Activated gamma-delta T cell (primary cell): ENCODE results near the gene P2RY2.

Source experiments
- DNase-seq: peaks from one replicate; lab custom pipeline; 2025; lab: John Stamatoyannopoulos, UW

The P2RY2 gene

GRCh38 chr11:73205661-73206343 is 12.3 kb upstream of the P2RY2 start:
- no peak for DNase-seq

GRCh38 chr11:73206801-73207200 is 11.3 kb upstream of the P2RY2 start:
- no peak for DNase-seq

DNA sequence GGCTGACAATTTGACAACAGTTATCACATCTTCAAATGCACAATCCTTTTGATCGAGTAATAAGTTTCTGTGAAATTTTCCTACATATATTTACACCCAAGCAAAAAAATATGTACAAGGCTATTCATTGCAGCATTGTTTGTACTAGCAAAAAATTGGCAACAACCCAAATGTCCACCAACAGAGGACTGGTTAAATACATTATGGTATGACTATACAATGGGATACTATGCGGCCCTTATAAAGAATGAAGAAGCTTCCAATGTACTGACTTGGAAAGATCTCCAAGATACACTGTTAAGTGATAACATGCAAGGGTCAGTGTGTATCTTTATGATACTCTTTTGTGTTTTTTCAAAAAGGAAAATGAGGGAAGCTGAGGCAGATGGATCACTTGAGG is 8.2 kb upstream of the P2RY2 start:
- no peak for DNase-seq

DNA sequence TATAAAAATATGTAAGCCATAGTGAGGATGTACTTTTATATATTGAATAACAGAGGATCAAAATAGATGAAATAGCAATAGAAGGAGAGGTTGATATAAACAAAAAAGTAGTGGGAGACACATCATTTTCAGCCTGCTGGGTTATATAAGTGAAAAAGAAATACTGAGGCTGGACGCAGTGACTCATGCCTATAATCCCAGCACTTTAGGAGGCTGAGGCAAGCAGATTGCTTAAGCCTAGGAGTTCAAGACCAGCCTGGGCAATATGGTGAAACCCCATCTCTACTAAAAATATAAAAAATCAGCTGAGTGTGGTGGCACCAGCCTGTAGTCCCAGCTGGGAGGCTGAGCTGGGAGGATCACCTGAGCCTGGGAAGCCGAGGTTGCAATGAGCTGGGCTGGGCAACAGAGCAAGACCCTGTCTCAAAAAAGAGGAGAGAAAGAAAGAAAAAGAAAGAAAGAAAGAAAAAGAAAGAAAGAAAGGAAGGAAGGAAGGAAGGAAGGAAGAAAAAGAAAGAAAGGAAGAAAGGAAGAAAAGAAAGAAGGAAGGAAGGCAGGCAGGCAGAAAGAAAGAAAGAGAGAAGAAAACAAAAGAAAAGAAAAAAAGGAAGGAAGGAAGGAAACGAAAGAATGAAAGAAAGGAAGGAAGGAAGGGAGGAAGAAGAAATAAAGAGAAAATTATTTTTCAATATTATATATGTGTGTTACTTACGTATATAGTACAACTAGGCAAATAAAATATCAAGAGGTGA is 7.0 kb upstream of the P2RY2 start:
- DNase-seq, result no peak

GRCh38 chr11:73213196-73214143 is 4.6 kb upstream of the P2RY2 start:
- DNase-seq, result no peak

DNA sequence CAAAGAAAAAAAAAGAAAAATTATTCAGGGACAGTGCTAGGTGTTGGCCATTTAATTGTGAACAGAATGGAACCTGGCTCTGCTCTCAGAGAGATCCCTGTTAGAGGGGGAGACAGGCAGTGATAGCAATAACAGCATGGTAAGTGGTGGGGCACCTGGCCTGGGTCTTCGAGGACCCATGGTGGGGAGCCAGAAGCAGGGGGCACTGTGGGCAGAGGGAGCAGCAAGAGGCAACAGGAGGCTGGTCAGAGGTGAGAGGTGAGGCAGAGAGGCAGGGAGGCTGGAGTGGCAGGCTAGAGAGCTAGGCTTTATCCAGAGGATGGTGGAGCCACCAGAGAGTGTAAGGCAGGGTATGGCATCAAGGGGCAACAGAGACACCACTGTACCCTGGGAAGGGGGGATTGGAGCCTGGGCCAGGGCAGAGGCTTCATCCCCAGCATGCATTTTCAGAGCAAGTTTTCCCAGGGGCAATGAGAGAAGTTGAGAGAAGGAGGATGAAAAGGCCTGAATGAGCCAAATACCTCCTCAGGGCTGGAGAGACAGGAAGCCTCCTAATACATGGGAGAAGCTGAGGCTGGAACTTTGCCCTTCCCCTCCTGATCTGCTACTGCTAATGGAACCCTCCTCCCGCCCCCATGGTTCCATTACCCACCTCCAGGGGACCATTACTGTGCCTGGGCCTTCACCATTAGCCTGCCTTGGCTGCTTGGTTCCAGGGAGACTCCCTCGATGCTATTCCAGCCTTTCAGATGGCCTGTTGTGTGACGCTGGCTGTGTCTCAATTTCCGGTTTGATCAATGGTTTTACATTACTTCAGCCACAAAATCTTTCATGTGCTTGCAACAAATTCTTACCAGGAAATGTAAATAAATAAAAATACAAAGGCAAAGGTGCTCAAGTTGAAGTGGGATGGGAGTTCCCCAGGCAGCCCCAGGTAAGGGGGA is 2.6 kb upstream of the P2RY2 start:
- no peak for DNase-seq

DNA sequence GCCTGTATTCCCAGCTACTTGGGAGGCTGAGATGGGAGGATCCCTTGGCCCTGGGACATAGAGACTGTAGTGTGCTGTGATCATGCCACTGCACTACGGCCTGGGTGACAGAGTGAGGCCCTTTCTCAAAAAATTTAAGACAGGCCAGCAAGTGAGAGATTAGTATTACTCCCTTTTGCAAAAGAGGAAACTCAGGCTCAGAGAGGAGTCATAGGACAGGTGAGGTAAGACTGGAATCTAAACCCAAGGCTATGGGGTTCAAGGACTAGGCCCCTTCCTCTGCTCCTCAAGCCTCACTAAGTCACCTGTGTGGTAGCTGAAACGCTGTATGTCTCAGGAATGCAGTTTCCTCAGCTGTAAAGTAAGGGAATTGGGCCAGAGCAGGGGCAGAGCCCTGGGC is 1.6 kb upstream of the P2RY2 start:
- no peak for DNase-seq

GRCh38 chr11:73217131-73217809 is 811 bp upstream of the P2RY2 start:
- DNase-seq, result no peak

DNA sequence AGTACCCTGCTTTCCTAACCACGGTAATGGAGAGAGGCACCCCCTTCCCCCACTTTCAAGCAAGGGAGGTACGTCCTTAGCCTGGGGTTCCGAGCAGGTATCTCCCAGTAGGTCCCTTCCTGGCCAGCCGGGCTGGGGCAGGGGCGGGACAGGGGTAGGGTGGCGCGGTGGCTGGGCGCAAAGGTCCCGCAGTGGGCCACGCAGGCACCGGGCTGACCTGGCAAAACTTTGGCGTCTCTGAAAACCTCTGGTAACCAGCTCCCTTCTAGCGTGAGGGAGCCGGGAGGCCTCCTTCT is 323 bp upstream of the P2RY2 start:
- DNase-seq, result no peak

DNA sequence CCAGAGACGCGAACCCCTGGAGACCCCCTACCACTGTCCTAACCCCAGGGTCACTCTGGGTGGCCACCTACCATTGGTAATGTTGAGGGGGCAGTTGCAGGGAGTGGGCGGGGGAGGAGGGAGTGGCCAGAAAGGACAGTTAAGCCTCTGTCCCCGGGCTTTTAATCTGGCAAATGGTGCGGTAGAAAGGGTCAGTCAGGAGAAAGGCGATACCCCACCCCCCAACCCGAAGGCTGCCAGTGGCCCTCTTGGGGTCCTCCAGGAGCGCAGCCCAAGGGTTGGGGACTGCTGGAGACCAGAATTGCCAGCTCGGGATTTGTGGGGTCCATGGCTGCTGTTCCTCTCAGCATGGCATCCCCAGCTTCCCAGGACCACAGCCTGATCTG is 742 bp downstream of the P2RY2 start:
- DNase-seq, result no peak

DNA sequence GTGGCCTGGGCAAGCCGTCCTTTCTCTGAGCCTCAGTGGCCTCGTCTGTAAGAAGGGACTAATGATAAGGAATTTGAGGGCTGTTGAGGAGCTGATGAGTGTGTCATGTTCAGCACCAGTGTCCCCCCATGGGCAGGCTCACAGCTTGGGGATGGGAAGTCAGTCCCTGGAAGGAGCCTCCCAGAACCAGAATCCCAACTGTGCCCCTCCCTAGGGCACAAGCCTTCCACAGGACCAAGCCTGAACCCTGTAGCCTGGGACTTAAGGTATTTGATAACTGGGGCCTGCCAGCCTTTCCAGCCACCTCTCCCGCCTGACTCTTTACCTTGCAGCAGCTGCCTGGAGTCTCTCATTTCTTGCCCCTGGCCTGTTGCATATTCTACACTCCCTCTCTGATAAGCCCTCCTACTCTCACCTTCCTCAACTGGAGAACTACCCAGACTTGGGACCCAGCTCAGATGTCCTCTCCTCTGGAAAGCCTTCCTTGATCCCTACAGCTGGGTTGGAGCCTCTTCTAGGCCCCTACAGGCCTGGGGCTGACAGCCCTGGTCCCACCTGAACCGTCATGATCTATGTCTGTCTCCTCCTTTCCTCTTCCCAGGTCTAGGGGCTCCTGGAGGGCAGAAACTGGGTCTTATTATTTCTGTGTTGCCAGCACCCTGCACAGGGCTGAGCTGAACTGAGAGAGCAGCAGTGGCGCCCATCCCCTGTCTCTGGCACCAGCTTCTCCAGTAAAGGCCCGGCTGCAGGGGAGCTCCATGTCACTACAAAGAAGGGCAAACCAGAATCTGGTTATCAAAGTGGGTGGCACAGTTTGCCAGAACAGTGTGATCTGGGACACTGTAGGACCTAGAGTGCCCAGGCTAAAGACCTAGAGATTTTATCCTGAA is 1.6 kb downstream of the P2RY2 start:
- DNase-seq, result no peak

DNA sequence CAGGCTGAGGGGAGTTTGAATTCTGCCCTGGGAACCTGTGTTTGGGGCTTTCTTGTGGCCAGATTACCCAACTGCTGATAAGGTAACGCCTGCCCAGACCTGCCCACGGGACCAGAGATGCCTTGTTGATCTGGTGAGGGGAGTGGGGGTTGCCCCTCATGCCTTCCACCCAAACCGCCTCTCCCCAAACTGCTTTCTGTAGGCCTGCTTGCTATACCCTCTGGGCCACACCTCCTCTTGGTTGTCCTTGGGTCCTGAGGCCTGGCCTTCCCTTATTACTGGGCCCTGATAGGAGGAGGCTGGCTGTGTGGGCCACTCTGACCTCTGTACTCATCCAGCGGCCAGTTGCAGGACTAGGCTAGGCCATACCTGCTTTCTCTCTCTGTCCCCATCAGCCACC is 3.4 kb downstream of the P2RY2 start:
- no peak for DNase-seq

DNA sequence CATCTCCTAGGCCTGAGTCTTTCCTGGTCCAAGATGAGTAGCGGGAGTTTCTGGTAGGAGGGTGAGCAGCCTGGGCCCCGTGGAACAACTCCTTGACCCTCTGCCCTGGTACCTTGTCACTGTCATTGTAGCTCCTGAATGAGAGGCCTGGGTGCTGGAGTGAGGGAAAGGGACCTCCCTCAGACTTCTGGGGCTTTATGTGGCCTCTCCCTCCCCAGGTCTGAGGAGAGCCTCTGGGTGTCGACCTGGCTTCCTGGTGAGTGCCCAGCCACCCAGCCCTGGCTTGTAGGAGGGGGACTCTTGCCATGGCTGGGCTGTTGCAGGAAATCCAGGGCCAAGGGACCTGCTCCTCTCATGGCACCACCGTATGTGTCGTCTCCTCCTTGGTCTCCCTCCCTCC is 3.9 kb downstream of the P2RY2 start:
- DNase-seq, result no peak

DNA sequence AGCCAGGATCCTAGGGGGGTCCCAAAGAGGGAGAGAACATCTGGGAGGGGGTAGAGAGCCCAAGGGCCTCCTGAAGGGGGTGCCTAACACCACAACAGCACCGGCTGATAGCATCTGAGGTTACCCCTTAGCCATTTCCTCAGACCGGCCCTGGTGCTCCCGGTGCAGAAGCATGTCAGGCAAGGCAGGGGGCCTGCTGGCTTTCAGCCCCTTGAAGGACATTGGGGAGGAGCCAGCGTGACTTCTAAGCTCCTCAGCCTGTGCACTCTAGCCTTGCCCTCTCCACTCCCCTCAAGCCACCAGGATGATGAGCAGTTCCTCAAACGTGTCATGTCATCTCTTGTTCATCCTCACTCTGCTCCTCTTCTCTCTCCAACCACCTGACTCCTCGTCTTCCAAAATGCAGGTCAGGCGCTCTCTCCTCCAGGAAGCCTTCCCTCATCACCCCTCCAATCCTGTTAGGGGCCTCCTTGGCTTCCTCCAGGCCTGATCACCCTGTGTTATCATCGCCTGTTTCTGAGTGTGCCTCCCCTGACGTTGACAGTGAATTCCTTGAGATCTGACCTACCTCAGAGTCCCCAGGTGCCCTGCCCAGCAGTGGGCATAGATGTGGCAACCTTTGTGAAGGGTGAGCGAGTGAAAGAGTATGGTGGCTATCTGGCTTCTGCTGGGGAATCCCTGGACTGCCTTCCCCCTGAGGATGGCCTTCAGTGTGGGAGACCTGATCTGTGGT is 6.1 kb downstream of the P2RY2 start:
- no peak for DNase-seq

GRCh38 chr11:73225001-73225686 is 7.1 kb downstream of the P2RY2 start:
- DNase-seq, result no peak

DNA sequence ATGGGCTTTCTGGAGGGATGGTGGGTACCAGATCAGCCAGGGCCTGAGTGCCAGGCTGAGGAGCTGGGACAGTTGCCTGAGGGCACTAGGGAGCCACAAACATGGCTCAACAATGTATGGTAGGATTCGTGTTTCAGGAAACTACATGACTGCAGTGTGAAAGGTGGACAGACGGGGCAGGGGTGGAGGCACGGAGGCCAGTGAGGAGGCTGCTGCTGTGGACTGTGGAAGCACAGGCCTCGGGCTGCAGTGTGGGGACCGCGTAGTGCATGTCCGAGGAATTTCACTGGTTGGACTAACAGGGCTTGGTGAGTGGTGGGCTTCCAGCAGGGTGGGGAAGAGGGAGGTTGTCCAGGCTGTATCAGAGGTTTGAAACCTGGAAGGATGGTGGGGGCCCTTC is 7.8 kb downstream of the P2RY2 start:
- DNase-seq, result no peak

- no peak for DNase-seq
Observed at GRCh38 chr11:73226297-73227006, 8.4 kb downstream of the P2RY2 start.

DNA sequence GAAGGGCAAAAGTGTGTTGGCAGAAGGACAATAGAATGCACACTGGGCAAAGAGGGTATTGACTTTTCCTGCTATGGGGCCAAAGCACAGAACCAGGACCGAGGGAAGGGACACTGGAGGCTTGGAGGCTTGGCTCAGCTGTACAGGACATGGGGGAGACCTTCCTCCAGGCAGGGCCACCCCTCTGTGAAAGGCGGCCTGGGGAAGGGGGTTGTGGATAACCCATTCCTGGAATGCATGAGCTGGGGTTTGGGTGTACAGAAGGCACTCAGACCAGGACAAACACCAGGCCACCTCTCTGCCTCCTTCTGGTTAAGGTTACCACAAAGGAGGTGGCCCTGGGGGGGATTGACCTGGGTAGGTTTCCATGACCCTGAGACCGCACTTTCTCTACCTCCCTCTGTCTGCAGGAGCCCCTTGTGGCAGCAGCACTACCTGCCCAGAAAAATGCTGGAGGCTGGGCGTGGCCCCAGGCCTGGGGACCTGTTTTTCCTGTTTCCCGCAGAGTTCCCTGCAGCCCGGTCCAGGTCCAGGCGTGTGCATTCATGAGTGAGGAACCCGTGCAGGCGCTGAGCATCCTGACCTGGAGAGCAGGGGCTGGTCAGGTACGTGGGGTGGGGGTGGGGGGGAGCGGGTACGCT is 9.6 kb downstream of the P2RY2 start:
- no peak for DNase-seq
